HCT116 (cell line): ENCODE data around the gene UQCRH. TPM values are rescaled to one million over a fixed set of nuclear protein-coding genes. Genes with fewer than 3 reads are reported as not detected.

Experiments used
- ATAC-seq: fragments of 200-7000 bp; cut with Tn5 transposase; 2 replicates; pipeline ENCODE4 v1.9.1; 2020; ENCODE audit warnings: mild to moderate bottlenecking, moderate library complexity
- BruUV-seq: library from RNA; stranded (reverse); fragments of 400-500 nt; replicated peaks from 2 replicates; lab custom pipeline; 2021; lab: Mats Ljungman, UMichigan
- CTCF ChIA-PET: fragments of 300-600 bp; sonication (Branson Sonifier 250); formaldehyde crosslinking; loops from one replicate; lab custom pipeline; 2021; ENCODE audit warnings: antibody characterized with exemption; lab: Charles Lee
- POLR2A ChIA-PET: fragments of 300-600, 350-600 bp; sonication (Branson Sonifier 250); formaldehyde crosslinking; loops from one replicate; lab custom pipeline; 2021; ENCODE audit warnings: antibody characterized with exemption; lab: Charles Lee
- RAD21 ChIA-PET, 2 experiments: fragments of 300-600 bp; sonication (Branson Sonifier 250); formaldehyde crosslinking; loops; one replicate each; lab custom pipeline; 2023; ENCODE audit warnings: low total read pairs in 2 of 2; ENCODE audit not compliant: uncharacterized antibody in 2 of 2, unreplicated experiment in 2 of 2, low non-redundant PET in 1 of 2; lab: Charles Lee
- DNase-seq: peaks from one replicate; pipeline ENCODE4 v3.0.0-alpha.2; 2010; ENCODE audit warnings: low read depth, low spot score
- H2AFZ ChIP-seq: fragments of 200-600 bp; shearing (Covaris generic), sonication (generic); 2 replicates; pipeline ENCODE4 v1.6.1; 2017; ENCODE audit warnings: low read depth, mixed run types, mixed read lengths, antibody characterized with exemption, low read length; ENCODE audit not compliant: poor library complexity, severe bottlenecking
- H3K27ac ChIP-seq: 2 replicates; pipeline ENCODE4 v1.5.1; 2012; ENCODE audit warnings: low read depth, low read length
- H3K27me3 ChIP-seq: fragments of 200-600 bp; sonication (generic); 2 replicates; pipeline ENCODE4 v1.6.1; 2016; ENCODE audit warnings: mixed run types, low read length, mixed read lengths; ENCODE audit not compliant: insufficient read depth
- H3K36me3 ChIP-seq, 2 experiments: fragments of 200-500 bp in 1 of 2; fragments of 200-600 bp in 1 of 2; sonication (Bioruptor generic) in 1 of 2; sonication (generic) in 1 of 2; 2 replicates each; pipeline versions ENCODE4 v1.5.1 to v1.6.1; 2014 to 2016; ENCODE audit warnings: low read length in 2 of 2, inconsistent platforms in 1 of 2, mixed read lengths in 1 of 2, mixed run types in 1 of 2; ENCODE audit not compliant: insufficient read depth in 2 of 2, control insufficient read depth in 1 of 2
- H3K4me1 ChIP-seq, 2 experiments: fragments of 200-600 bp in 1 of 2; sonication (generic) in 1 of 2; 2 replicates each; pipeline versions ENCODE4 v1.5.1 to v1.6.1; 2012 to 2017; ENCODE audit warnings: low read length in 2 of 2, inconsistent platforms in 1 of 2, mild to moderate bottlenecking in 1 of 2, mixed read lengths in 1 of 2, mixed run types in 1 of 2, moderate library complexity in 1 of 2; ENCODE audit not compliant: insufficient read depth in 2 of 2, control insufficient read depth in 1 of 2
- H3K4me2 ChIP-seq: fragments of 200-600 bp; sonication (generic); 2 replicates; pipeline ENCODE4 v1.6.1; 2017; ENCODE audit warnings: mixed run types, low read length, mixed read lengths
- H3K4me3 ChIP-seq, 2 experiments: fragments of 200-600 bp in 1 of 2; sonication (generic) in 1 of 2; replicated peaks in 1 of 2; 2 replicates each; pipeline ENCODE4 v1.5.1; 2011 to 2016; ENCODE audit warnings: low read length in 2 of 2, control low read depth in 1 of 2, low read depth in 1 of 2, mild to moderate bottlenecking in 1 of 2, mixed read lengths in 1 of 2, mixed run types in 1 of 2
- H3K79me2 ChIP-seq: fragments of 200-600 bp; sonication (generic); 2 replicates; pipeline ENCODE4 v1.6.1; 2017; ENCODE audit warnings: mild to moderate bottlenecking, mixed run types, low read length, moderate library complexity, mixed read lengths; ENCODE audit not compliant: insufficient read depth
- H3K9ac ChIP-seq: fragments of 200-600 bp; sonication (generic); 2 replicates; pipeline ENCODE4 v1.6.1; 2016; ENCODE audit warnings: low read length, mixed read lengths
- H3K9me2 ChIP-seq: fragments of 200-600 bp; sonication (generic), shearing (Covaris generic); 2 replicates; pipeline ENCODE4 v1.6.1; 2017; ENCODE audit warnings: mixed run types, mild to moderate bottlenecking, moderate library complexity; ENCODE audit not compliant: insufficient read depth
- H3K9me3 ChIP-seq, 2 experiments: fragments of 200-500 bp in 1 of 2; fragments of 200-600 bp in 1 of 2; sonication (Bioruptor generic) in 1 of 2; sonication (generic) in 1 of 2; 2 replicates each; pipeline ENCODE4 v1.6.1; 2014 to 2017; ENCODE audit warnings: low read length in 2 of 2, mixed read lengths in 2 of 2, inconsistent platforms in 1 of 2, low read depth in 1 of 2, mild to moderate bottlenecking in 1 of 2, mixed run types in 1 of 2, moderate library complexity in 1 of 2; ENCODE audit not compliant: control insufficient read depth in 1 of 2, insufficient read depth in 1 of 2
- H4K20me1 ChIP-seq: fragments of 200-600 bp; sonication (generic), shearing (Covaris generic); 2 replicates; pipeline ENCODE4 v1.6.1; 2017; ENCODE audit warnings: mixed run types, mild to moderate bottlenecking, moderate library complexity; ENCODE audit not compliant: insufficient read depth
- ATF3 ChIP-seq: IDR thresholded peaks from 2 replicates; pipeline ENCODE4 v1.6.1; 2012
- CBX3 ChIP-seq: IDR thresholded peaks from 2 replicates; pipeline ENCODE4 v1.6.1; 2012; ENCODE audit warnings: low read depth
- CEBPB ChIP-seq: IDR thresholded peaks from 2 replicates; pipeline ENCODE4 v1.6.1; 2012; ENCODE audit warnings: low read depth
- ELF1 ChIP-seq: IDR thresholded peaks from 2 replicates; pipeline ENCODE4 v1.6.1; 2012; ENCODE audit warnings: low read depth, borderline replicate concordance
- EZH2 ChIP-seq: fragments of 200-600 bp; sonication (generic); IDR thresholded peaks from 2 replicates; pipeline ENCODE4 v1.6.1; 2017; ENCODE audit warnings: antibody characterized with exemption, mixed run types
- FOSL1 ChIP-seq: IDR thresholded peaks from 2 replicates; pipeline ENCODE4 v1.6.1; 2012; ENCODE audit warnings: low read depth
- JUND ChIP-seq: IDR thresholded peaks from 2 replicates; pipeline ENCODE4 v1.6.1; 2012
- POLR2A ChIP-seq: IDR thresholded peaks from 2 replicates; pipeline ENCODE4 v1.7.0; 2011; ENCODE audit warnings: borderline replicate concordance; ENCODE audit not compliant: insufficient read depth, insufficient read length; ENCODE audit errors: extremely low read depth
- POLR2AphosphoS5 ChIP-seq: IDR thresholded peaks from 2 replicates; pipeline ENCODE4 v1.6.1; 2011; ENCODE audit warnings: mild to moderate bottlenecking, low read depth, low read length, moderate library complexity
- RAD21 ChIP-seq: IDR thresholded peaks from 2 replicates; pipeline ENCODE4 v1.6.1; 2012; ENCODE audit warnings: low read depth, mild to moderate bottlenecking
- REST ChIP-seq: IDR thresholded peaks from 2 replicates; pipeline ENCODE4 v1.6.1; 2012; ENCODE audit warnings: low read depth
- SP1 ChIP-seq: IDR thresholded peaks from 2 replicates; pipeline ENCODE4 v1.6.1; 2012; ENCODE audit warnings: low read depth
- SRF ChIP-seq: IDR thresholded peaks from 2 replicates; pipeline ENCODE4 v1.6.1; 2012; ENCODE audit warnings: low read depth
- TCF7L2 ChIP-seq: IDR thresholded peaks from 2 replicates; pipeline ENCODE4 v1.7.0; 2011; ENCODE audit warnings: borderline replicate concordance, inconsistent platforms; ENCODE audit not compliant: insufficient read depth, insufficient read length; ENCODE audit errors: extremely low read depth
- YY1 ChIP-seq: IDR thresholded peaks from 2 replicates; pipeline ENCODE4 v1.6.1; 2011; ENCODE audit warnings: low read length, low read depth, moderate library complexity, mild to moderate bottlenecking; ENCODE audit not compliant: insufficient replicate concordance; ENCODE audit errors: extremely low read depth
- ZNF274 ChIP-seq: fragments of 200-500 bp; sonication (Bioruptor generic); IDR thresholded peaks from 2 replicates; pipeline ENCODE4 v1.6.1; 2014; ENCODE audit warnings: mild to moderate bottlenecking, low read depth, low read length, inconsistent platforms
- intact Hi-C: fragments of 100-400 bp; cut with micrococcal nuclease; formaldehyde crosslinking; loops from 2 replicates; pipeline ENCODE4 v1.10.0; 2022
- total RNA-seq: library from RNA; stranded (reverse); gene quantifications from one replicate; pipeline ENCODE4 v1.2.1, GENCODE V29; 2021; ENCODE audit not compliant: unreplicated experiment

Gene UQCRH
- total RNA-seq, 1 experiment from 2014 or later, result 514 TPM

- ChIA-PET RAD21 (no interaction called here), POLR2A (no interaction called here), CTCF (interaction anchor here (1.6 kb wide), 1 partner anchor 40 kb away, joined by 3 read pairs; no protein-coding TSS in a partner anchor)
- intact Hi-C loops, result no loop called here
- no peaks in the 10 kb centered on the region for H3K9me3 ChIP-seq
- H3K4me2 ChIP-seq, result no peak overlapping the region
- no peak overlapping the region for H2AFZ ChIP-seq
- no peak overlapping the region for H3K9ac ChIP-seq
- ATAC-seq (no peak), DNase-seq (no peak)
- no peaks in the 10 kb centered on the region for H3K27me3 ChIP-seq
- peaks cover 45 to 77% of the 10 kb centered on the region in 2 experiments for H3K36me3 ChIP-seq
- H3K4me3 ChIP-seq, result no peak overlapping the region
- no peak overlapping the region for H3K27ac ChIP-seq
- BruUV-seq, result no TSS peak
- H4K20me1 ChIP-seq, result no peaks in the 10 kb centered on the region
- TF ChIP-seq ZNF274 (no peak), TCF7L2 (no peak), EZH2 (no peak), ELF1 (no peak), POLR2A (no peak), RAD21 (no peak), ATF3 (no peak), POLR2AphosphoS5 (no peak), REST (no peak), CBX3 (no peak), SRF (no peak), FOSL1 (no peak), YY1 (no peak), JUND (no peak), SP1 (no peak), CEBPB (no peak)
- peaks cover 5% of the 10 kb centered on the region; the same call in 1 of the 2 replicates for H3K79me2 ChIP-seq
- no peaks in the 10 kb centered on the region for H3K4me1 ChIP-seq
- H3K9me2 ChIP-seq, result no peaks in the 10 kb centered on the region
These were observed 40.4 kb upstream of the UQCRH start for GRCh38 chr1:46263146-46263545.
